WERI-Rb-1 (cell line): ENCODE data around the gene PLCH2.

Experiments used
- DNase-seq: peaks from one replicate; pipeline ENCODE4 v3.0.0-alpha.2; 2020
- H3K27ac ChIP-seq: fragments of 250-450 bp; sonication (Bioruptor Pico); 2 replicates; pipeline ENCODE4 v1.5.1; 2020; ENCODE audit warnings: mild to moderate bottlenecking, moderate library complexity
- H3K27me3 ChIP-seq: fragments of 250-450 bp; sonication (Bioruptor Pico); 2 replicates; pipeline ENCODE4 v1.5.1; 2021; ENCODE audit warnings: mild to moderate bottlenecking, low read depth, moderate library complexity; ENCODE audit not compliant: insufficient read depth, severe bottlenecking
- H3K36me3 ChIP-seq: fragments of 250-450 bp; sonication (Bioruptor Pico); 2 replicates; pipeline ENCODE4 v1.5.1; 2020; ENCODE audit warnings: mild to moderate bottlenecking, moderate library complexity
- H3K4me3 ChIP-seq: 2 replicates; pipeline ENCODE4 v1.5.1; 2011; ENCODE audit warnings: low read depth, mild to moderate bottlenecking, control low read depth, low read length
- H3K9me3 ChIP-seq: fragments of 250-450 bp; sonication (Bioruptor Pico); 2 replicates; pipeline ENCODE4 v1.5.1; 2021; ENCODE audit warnings: mild to moderate bottlenecking, moderate library complexity; ENCODE audit not compliant: severe bottlenecking
- TF ChIP-seq, protein P1 (sequence below): IDR thresholded peaks from 2 replicates; pipeline ENCODE4 v1.5.1; 2011; ENCODE audit warnings: low read depth, mild to moderate bottlenecking, control low read depth, inconsistent platforms, low read length

The PLCH2 gene

GRCh38 chr1:2480986-2481364 lies 4.9 kb downstream of the PLCH2 start:
- Histone ChIP-seq H3K9me3 (no peaks in the 10 kb centered on the region), H3K27ac (no peak overlapping the region), H3K27me3 (no peaks in the 10 kb centered on the region), H3K4me3 (no peak overlapping the region), H3K36me3 (peaks cover 65% of the 10 kb centered on the region)
- DNase-seq = no peak
- TF ChIP-seq, protein P1, sequence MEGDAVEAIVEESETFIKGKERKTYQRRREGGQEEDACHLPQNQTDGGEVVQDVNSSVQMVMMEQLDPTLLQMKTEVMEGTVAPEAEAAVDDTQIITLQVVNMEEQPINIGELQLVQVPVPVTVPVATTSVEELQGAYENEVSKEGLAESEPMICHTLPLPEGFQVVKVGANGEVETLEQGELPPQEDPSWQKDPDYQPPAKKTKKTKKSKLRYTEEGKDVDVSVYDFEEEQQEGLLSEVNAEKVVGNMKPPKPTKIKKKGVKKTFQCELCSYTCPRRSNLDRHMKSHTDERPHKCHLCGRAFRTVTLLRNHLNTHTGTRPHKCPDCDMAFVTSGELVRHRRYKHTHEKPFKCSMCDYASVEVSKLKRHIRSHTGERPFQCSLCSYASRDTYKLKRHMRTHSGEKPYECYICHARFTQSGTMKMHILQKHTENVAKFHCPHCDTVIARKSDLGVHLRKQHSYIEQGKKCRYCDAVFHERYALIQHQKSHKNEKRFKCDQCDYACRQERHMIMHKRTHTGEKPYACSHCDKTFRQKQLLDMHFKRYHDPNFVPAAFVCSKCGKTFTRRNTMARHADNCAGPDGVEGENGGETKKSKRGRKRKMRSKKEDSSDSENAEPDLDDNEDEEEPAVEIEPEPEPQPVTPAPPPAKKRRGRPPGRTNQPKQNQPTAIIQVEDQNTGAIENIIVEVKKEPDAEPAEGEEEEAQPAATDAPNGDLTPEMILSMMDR = no peak

DNA sequence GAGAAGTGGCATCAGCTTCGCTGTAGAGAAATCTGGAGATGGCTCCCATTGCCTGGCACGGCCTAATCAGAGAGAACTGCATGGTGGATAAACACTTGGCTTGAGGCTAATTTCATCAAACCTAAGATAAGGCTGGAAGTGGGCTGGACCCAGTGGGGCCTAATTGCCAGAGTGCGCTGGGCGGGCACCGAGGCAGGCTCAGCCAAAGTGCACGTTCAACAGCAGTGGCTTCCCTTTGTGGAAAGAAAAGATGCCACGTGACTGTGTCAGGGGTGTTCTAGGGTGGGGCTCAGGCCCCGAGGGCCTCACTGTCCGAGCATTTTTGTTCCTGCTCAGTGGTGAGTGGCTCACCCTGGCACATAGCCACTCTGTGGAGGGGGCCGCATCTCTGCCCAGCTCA lies 5.8 kb downstream of the PLCH2 start:
- TF ChIP-seq, protein P1 = no peak
- Histone ChIP-seq H3K9me3 (no peaks in the 10 kb centered on the region), H3K4me3 (no peak overlapping the region), H3K27me3 (no peaks in the 10 kb centered on the region), H3K36me3 (peaks cover 74% of the 10 kb centered on the region), H3K27ac (no peak overlapping the region; the same call in 1 of the 2 replicates)
- no peak for DNase-seq

GRCh38 chr1:2482588-2482987 lies 6.5 kb downstream of the PLCH2 start:
- TF ChIP-seq, protein P1 = no peak
- H3K36me3 ChIP-seq = peaks cover 81% of the 10 kb centered on the region
- H3K9me3 ChIP-seq = no peaks in the 10 kb centered on the region
- DNase-seq = no peak
- H3K27me3 ChIP-seq = no peaks in the 10 kb centered on the region
- H3K4me3 ChIP-seq = no peak overlapping the region
- H3K27ac ChIP-seq = no peak overlapping the region

- Histone ChIP-seq H3K4me3 (no peak overlapping the region), H3K9me3 (no peaks in the 10 kb centered on the region), H3K27ac (no peak overlapping the region), H3K36me3 (peaks cover 86% of the 10 kb centered on the region), H3K27me3 (no peaks in the 10 kb centered on the region)
- no peak for DNase-seq
- TF ChIP-seq, protein P1 = no peak
Measured at GRCh38 chr1:2483026-2483425, 6.9 kb downstream of the PLCH2 start.

DNA sequence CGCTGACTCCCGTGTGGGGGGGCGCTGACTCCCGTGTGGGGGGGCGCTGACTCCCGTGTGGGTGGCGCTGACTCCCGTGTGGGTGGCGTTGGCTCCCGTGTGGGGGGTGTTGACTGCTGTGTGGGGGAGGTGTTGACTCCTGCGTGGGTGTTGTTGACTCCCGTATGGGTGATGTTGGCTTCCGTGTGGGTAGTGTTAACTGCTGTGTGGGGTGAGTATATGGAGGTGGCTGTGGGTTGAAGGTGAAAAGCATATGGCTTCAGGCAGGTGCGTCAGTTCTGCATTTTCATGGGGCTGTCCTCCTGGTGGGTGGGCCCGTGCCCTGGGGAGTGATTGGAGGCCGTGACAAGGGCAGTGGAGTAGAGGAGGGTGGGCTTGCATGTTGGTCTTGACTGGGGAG lies 7.9 kb downstream of the PLCH2 start:
- no peak for DNase-seq
- peaks cover 91% of the 10 kb centered on the region for H3K36me3 ChIP-seq
- TF ChIP-seq, protein P1 = no peak
- H3K27me3 ChIP-seq = no peaks in the 10 kb centered on the region
- H3K9me3 ChIP-seq = no peaks in the 10 kb centered on the region
- H3K27ac ChIP-seq = no peak overlapping the region
- no peak overlapping the region for H3K4me3 ChIP-seq

GRCh38 chr1:2486041-2486440 lies 10.0 kb downstream of the PLCH2 start:
- Histone ChIP-seq H3K27ac (no peak overlapping the region), H3K27me3 (no peaks in the 10 kb centered on the region), H3K36me3 (peaks cover 90% of the 10 kb centered on the region), H3K4me3 (no peak overlapping the region), H3K9me3 (no peaks in the 10 kb centered on the region)
- no peak for DNase-seq
- TF ChIP-seq, protein P1 = no peak
